Measurements from ENCODE around the gene SGSM2.

The SGSM2 gene

DNA sequence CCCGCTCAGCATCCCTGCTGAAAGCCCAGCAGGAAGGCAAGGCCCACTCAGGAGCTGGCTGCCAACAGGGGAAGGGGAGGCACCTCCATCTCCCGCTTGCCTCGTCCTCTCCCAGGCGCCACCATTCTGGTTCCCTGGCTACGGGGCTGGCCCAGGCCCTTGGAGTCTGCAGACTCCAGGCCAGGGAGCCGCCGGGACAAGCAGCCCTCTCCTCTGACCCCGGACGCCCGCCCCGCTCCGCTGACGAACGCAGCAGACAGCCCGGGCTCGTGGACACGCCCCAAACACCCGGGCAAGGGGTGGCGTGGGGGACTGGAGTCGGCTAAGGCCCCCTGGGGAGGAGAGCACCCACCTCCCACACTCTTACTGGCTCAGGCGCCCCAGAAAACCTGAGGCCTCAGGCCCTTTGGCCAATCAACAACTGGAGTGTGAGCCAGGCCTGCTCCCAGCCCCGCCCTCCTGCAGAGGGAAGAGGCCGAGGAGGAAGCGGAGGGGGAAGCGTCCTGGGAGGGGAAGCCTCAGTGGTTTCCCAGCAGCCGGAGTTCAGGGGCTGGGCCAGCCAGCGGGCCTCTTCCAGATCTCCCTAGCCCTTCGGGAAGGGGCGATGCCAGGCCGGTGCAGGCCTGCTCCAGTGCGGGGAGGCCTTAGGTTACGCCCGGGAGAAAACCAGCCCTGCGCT lies 59.4 kb downstream of the SGSM2 start:
- H3K9me3 ChIP-seq: no peaks in the 10 kb centered on the region

DNA sequence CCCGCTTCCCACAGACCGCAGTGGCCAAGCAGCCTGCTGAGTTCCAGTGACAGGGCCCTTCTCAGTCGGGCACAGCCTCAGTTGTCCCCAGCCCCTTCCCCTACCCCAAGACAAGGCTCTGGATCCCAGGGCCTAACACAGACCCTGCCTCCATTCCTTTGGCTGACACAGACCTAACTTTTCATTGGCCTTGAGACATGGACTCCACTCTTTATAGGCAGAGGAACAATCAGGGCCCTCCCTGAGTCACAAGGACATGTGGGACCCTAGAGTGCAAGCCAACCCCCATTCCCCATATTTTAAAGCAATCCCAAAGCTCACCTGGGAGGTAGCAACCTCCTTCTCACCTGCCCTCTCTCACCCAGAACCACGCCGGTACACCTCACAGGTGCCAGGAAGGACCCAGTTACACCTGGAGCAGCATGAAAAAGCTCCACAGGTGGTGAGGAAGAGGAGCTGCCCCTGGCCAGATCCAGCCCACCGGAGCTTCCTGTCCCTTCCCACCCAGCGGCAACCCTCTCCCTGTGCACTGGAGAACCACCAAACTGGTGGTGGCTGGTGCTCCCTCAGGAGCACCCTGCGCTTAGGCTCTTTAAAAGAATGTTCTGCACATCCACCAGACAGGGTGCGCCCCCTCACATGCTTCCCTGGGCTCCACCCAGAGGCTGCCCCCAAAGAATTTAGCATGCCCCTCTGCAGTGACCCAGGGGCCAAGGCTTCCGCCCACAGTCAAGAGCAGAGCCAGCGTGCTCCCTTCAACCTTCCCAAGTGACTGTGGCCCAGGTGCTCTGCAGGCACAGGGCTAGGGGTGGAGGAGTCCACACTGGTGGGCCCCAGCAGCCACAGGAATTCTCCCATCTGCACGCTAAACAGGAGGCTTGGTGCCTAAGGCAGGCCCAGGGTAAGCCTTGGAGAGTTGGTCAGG lies 60.2 kb downstream of the SGSM2 start:
- TF ChIP-seq, protein P1, sequence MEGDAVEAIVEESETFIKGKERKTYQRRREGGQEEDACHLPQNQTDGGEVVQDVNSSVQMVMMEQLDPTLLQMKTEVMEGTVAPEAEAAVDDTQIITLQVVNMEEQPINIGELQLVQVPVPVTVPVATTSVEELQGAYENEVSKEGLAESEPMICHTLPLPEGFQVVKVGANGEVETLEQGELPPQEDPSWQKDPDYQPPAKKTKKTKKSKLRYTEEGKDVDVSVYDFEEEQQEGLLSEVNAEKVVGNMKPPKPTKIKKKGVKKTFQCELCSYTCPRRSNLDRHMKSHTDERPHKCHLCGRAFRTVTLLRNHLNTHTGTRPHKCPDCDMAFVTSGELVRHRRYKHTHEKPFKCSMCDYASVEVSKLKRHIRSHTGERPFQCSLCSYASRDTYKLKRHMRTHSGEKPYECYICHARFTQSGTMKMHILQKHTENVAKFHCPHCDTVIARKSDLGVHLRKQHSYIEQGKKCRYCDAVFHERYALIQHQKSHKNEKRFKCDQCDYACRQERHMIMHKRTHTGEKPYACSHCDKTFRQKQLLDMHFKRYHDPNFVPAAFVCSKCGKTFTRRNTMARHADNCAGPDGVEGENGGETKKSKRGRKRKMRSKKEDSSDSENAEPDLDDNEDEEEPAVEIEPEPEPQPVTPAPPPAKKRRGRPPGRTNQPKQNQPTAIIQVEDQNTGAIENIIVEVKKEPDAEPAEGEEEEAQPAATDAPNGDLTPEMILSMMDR (IDR thresholded peaks at IDR 0.05; ENCODE audit: low read depth, low read length): no peak
- no peaks in the 10 kb centered on the region for H3K27me3 ChIP-seq
- H3K4me3 ChIP-seq (ENCODE audit: low read depth, low read length): no peak overlapping the region
- peaks cover 6% of the 10 kb centered on the region; the same call in 1 of the 2 replicates for H3K36me3 ChIP-seq
- no peak for DNase-seq
- H3K4me1 ChIP-seq: peaks cover 21% of the 10 kb centered on the region
- no peaks in the 10 kb centered on the region for H3K9me3 ChIP-seq

More for the DNA sequence above, 59.4 kb downstream of the SGSM2 start:
- no peaks in the 10 kb centered on the region for H3K27me3 ChIP-seq
- TF ChIP-seq, protein P1 (IDR thresholded peaks at IDR 0.05; ENCODE audit: low read depth, low read length): no peak
- peaks cover 21% of the 10 kb centered on the region for H3K4me1 ChIP-seq
- peak; percentile 92 for DNase-seq
- peaks cover 6% of the 10 kb centered on the region; the same call in 1 of the 2 replicates for H3K36me3 ChIP-seq
- peak overlapping the region; percentile 34 for H3K4me3 ChIP-seq (ENCODE audit: low read depth, low read length)

DNA sequence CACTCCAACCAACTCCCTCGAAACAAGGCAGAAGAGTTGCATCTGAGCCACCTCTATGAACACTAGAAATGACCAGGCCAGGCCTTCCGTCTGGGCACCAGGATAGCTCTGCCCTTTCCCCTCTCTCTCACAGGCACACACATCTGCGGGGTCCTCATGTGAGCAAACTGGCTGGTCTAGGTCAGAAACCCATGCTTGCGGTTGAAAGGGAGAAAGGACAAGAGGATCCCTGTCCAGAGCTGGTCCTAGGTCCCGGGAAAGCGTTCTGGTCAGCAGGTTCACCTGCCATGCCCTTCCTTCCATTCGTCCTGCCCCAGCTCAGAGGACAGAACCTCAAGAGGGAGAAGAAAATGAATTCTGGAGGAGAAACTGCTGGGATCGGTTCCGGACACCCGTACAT lies 60.9 kb downstream of the SGSM2 start:
- H3K4me3 ChIP-seq (ENCODE audit: low read depth, low read length): peak overlapping the region; percentile 36

DNA sequence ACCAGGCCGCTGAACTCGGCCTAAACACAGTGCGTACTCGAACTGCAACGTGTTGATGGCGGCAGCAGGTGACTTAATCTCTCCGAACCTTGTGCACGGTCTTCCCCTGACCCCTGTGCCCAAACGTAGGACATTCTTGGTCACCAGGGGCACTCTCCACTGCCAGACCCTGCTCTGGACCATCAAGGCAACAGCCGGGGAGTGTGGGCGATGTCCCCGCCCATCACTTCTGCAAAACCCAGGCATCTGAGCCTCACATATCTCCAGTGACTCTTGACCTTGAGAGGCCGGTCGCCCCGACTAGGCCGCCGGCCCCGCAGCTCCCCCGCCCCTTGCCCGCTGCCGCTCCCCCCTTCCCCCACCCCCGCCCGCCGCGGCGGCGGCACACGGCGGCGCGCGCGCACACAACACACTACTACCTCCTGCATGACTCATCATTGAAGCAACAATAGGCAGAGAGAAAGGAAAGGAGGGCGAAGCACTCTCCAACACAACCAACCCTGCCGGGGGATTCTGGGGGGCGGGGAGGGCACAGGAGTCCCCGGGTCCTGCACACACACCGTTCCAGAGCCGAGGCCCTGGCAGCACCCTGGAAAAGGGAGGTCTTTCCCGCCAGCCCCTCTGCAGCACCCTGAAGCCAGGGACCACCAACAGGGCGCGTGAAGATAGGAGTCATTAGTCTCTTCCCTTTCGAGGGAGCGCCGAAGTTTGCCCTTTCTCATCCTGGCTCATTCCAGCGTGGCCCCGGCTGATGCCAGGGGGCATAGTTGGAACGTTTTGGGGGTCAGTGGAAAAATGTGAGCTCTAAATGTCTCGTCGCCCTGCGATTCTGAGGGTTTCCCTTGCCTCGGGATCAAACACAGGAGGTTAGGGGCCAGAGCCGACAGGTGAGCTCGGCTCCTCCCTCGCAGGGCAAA lies 61.6 kb downstream of the SGSM2 start:
- Histone ChIP-seq H3K36me3 (peaks cover 6% of the 10 kb centered on the region; the same call in 1 of the 2 replicates), H3K4me1 (peaks cover 21% of the 10 kb centered on the region), H3K9me3 (no peaks in the 10 kb centered on the region), H3K27me3 (no peaks in the 10 kb centered on the region), H3K4me3 (ENCODE audit: low read depth, low read length) (peak overlapping the region; percentile 82)
- DNase-seq: peak; percentile 53
- TF ChIP-seq, protein P1 (IDR thresholded peaks at IDR 0.05; ENCODE audit: low read depth, low read length): no peak

More for the DNA sequence above, 60.9 kb downstream of the SGSM2 start:
- Histone ChIP-seq H3K27me3 (no peaks in the 10 kb centered on the region), H3K36me3 (peaks cover 6% of the 10 kb centered on the region; the same call in 1 of the 2 replicates), H3K4me1 (peaks cover 21% of the 10 kb centered on the region), H3K9me3 (no peaks in the 10 kb centered on the region)
- no peak for DNase-seq
- TF ChIP-seq, protein P1 (IDR thresholded peaks at IDR 0.05; ENCODE audit: low read depth, low read length): no peak

DNA sequence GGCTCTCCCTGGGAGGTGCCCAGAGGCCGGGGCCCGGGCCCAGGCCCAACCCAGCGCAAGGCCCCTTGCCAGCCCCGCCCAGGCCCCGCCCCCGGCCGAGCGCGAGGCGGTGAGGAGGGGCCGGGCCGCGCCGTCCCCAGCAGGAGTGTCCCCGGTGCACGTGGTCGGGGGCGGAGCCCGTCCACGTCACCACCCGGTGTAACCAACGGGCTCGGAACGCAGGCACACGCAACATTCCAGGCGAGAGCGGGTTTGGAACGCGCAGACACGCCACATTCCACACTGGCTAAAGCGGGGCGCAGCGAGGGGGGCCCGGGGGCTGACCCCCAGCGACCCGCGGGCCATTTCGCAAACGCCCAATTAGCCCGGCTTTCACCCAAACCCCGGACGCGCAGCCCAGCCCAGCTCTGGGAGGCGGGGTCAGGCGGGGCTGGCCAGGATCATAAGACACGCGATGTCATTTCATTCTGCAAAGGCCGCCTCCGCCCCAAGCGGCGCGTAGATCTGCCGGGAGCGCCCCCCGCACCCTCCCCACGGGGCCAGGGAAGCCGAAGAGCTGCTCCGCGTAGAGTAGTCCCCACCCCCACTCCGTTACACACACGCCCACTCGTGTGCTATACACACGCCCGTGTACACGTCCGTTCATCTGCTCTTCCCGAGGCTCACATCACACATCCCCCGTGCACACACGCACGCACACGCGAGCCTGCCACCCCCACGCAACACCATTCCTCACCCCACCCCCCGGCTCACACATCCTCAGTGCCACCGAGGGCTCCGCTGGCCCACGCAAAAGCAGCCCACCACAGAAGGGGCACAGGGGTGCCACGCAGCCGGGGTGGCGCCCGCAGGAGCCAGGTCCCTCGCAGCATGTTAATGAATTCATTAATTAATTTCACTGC lies 62.5 kb downstream of the SGSM2 start:
- Histone ChIP-seq H3K9me3 (no peaks in the 10 kb centered on the region), H3K27me3 (no peaks in the 10 kb centered on the region), H3K4me3 (ENCODE audit: low read depth, low read length) (peak overlapping the region; percentile 82), H3K36me3 (peaks cover 6% of the 10 kb centered on the region; the same call in 1 of the 2 replicates), H3K4me1 (peaks cover 16% of the 10 kb centered on the region)
- TF ChIP-seq, protein P1 (IDR thresholded peaks at IDR 0.05; ENCODE audit: low read depth, low read length): no peak
- DNase-seq: peak; percentile 93

All from BE2C (cell line).